ENCODE data around the gene OR10V1.

The OR10V1 gene, protein sequence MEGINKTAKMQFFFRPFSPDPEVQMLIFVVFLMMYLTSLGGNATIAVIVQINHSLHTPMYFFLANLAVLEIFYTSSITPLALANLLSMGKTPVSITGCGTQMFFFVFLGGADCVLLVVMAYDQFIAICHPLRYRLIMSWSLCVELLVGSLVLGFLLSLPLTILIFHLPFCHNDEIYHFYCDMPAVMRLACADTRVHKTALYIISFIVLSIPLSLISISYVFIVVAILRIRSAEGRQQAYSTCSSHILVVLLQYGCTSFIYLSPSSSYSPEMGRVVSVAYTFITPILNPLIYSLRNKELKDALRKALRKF

DNA sequence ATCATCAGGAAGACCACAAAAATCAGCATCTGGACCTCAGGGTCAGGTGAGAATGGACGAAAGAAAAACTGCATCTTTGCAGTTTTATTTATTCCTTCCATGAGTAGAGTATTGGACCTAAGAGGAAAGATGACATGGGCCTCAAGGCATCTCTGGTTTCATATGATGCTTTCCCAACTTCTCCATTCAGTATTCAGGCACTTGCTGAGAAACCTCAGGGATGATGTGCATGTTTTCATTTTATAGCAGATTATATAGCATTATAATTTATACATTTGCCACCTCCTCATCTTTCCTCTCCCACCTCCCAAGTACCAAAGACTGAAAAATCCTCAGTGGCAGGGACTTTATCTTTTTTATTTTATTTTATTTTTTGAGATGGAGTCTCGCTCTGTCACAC, at the start of gene OR10V1:
TSS of gene OR10V1 (minus strand) at position 101 of the 400 bp plus-strand sequence. CDS start at position 101, 0 bp downstream.
- DNase-seq: no peak

DNA sequence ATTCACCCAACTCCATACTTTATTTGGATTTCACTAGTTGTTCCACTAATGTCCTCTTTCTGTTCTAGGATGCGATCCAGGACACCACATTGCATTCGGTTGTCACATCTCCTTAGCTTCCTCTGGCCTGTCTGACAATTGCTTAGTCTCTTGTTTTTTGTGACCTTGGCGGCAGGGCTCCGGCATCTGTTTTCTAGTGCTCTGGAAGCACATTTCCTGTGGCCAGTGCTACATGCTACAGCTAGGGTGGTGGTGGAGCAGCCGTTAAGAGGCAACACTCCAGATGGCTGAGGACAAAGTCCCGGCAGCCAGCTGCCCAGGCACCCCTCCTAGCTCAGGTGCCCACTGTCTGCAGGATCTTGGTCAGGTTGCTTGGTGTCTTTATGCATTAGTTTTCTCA, 48.3 kb upstream of the OR10V1 start:
- no peak for DNase-seq

GRCh38 chr11:59760771-59761170, 47.1 kb upstream of the OR10V1 start:
- DNase-seq: no peak

DNA sequence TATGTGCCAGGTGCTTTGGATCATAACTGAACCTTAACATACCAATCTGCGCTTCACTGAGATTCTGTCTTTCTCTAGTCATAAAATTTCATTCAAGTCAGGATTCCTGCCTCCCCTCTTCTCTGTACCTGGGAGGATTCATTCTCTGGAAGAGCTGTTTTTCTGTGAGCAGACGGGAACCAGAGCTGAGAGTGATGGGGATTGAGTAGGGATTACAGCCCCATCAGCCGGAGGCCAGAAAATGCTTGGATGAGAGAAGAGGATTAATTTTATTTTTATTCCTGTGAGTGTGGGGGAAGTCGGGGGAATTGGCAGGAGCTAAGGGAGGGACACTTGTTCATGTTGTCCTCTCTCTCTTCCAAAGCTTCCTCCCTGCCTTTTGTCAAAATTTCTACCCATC, 46.3 kb upstream of the OR10V1 start:
- no peak for DNase-seq

DNA sequence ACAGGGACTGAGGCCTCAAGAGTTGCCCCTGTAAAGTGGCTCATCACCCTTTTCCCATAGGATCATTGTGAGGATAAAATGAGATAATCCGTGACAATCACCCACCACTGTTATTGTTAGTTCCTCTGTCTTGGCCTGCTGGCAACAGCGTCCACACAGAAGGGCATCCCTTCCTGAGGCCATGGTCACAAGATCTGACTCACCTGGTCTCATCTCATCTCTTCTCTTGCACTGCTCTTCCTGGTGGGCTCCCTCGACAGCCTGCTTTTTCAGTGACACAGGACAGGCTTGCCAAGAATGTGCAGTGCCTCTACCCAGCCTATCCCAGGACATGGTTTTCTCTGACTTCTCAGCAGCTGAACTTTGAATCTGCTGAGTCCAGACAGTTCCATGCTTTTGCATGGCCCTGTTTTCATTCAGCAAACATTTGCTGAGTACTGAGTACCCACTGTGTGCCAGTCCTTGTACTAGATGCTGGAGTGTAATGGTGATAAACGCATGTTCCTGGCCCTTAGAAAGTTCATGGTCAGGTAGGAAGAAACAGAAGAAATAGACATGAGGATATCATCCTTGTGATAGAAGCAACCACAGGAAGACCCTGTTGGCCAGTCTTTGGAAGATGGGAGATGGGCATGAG, 44.9 kb upstream of the OR10V1 start:
- no peak for DNase-seq

DNA sequence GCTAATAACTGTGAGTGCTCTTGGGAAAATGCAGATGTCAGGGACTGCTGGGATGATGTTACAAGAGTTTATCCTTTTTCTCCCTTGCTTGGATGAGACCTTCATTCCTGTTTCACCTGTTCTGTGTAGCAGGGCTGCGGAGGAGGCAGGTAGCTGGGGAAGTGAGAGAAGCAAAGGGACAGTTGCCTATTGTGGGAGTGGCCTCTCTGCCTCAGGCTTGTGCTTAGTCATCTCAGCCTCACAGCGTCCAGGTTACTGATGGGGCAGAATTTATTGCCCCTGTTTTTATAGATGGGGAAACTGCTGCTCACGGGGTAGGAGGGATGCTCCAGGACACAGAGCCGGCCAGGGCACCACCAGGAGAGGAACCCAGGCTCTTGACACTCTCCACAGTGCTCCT, 43.2 kb upstream of the OR10V1 start:
- DNase-seq: peak; percentile 58

- DNase-seq: peak; percentile 53
Observed at GRCh38 chr11:59756558-59756840, 42.9 kb upstream of the OR10V1 start.

DNA sequence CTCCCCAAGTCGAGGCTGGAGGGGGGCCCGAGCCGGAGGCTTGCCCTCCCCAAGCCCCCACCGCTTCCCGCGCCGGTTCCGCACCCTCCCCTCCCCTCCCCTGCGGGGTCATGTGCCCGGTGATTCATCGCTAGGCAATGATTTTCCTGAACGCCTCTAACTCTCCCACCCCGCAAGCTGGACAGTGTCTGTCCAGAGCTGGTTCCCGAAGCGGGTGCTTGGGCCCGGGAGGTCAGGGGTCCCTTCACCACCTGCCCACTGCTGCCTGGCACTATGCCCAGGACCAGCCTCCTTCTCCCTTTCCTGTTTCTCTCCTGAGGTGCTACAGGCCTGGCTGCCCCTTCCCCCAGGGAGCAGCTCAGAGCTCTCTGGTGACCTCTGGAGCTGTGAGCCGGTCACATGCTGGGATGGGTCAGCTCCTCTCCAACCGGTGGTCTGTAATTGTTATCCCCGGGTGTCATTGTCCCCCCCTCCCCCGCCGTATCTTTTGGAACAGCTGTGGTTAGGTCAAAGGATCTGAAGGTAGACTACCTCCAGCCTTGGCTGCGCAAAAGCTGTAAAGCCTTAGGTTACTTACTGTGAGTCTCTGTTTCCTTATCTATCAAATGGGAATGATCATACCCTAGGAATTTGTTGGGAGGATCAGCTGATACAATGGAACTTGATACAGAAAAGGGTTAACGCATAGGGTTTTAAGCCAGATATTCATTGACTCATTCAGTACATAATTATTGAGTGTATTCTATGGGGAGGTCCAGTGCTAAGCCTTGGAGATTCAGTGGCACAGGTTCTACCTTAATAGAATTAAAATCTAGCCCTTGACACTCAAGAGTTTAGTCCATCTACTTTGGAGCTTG, 42.3 kb upstream of the OR10V1 start:
- DNase-seq: peak; percentile 95

GRCh38 chr11:59754859-59755700, 41.4 kb upstream of the OR10V1 start, which contains the start of gene STX3:
Gene STX3, plus strand, starts transcription at chr11:59755376. Its CDS starts 230 bp downstream, at chr11:59755606.
- DNase-seq: peak; percentile 76

GRCh38 chr11:59754494-59754858, 40.8 kb upstream of the OR10V1 start:
- DNase-seq: peak; percentile 20

DNA sequence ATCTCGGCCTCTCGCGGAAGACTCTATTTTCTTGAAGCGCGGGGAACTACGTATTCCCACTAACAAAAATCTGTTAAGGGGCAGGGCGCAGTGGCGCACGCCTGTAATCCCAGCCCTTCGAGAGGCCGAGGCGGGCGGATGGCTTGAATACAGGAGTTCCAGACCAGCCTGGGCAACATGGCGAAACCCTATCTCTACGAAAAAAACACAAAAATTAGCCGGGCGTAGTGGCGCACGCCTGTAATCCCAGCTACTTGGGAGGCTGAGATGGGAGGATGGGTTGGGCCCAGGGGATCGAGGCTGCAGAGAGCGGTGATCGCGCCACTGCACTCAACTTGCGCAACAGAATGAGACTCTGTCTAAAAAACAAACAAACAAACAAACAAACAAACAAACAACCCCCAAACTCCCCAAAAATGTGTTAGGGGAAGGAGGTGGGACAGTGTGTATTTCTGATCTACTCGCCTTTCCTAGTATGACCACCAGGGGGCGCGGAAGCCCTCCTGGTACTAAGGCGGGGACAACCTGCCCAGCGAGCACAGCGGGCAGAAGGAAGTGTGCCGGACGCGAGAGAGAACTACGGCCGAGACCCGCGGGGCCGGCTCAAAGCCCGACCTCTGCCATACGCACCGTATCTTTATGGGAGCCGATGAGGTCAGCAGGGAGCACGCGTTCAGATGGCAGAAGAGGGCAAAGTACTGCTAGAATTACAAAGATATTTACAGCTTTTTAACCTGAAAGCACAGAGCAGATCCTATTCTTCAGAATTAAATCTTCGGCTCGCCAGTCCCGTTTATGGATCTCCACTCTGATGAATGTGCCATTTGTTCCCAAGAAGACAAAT, 40.2 kb upstream of the OR10V1 start:
- peak; percentile 74 for DNase-seq

DNA sequence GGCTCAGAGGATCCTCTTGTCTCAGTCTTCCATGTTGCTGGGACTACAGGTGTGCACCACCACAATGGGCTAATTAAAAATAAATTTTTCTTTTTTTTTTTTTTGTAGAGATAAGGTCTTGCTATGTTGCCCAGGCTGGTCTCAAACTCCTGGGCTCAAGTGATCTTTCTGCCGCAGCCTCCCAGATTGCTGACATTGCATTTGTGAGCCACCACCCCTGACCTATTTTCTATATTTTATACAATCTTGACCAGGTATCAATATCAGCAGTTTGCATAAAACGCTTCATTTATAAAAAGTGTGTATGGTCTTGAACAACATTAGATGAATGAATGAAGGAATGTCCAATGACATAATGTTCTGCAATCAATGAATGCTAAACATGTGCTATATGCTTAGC, 32.5 kb upstream of the OR10V1 start:
- DNase-seq: no peak

DNA sequence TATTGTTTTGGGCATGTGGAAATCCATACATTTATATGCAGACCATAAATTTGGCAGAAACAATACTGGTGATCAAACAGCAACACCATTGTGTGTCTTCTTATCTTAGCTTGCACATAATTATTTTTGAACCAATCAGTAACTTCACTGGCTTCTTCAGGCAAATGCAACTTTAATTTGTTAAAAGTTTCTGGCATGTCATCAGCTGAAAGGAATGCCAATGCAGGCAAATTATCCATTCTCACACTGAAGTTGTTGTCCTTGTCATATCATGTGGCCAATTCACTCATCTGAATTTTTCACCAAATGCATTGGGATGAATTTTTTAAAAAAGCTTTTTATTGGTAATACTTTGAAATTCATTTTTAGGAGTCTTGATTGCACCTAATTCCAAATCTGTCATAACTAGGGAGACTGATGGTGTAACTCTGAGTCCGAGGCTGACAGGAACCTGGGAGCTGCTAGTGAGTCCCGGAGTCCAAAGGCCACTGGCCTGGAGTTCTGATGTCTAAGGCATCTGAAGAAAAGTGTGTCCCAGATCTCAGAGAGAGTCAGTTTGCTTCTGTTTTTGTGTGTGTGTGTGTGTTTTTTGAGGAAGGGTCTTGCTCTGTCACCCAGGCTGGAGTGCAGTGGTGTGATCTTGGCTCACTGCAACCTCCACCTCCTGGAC, 17.4 kb upstream of the OR10V1 start:
- no peak for DNase-seq

- DNase-seq: no peak
Observed at GRCh38 chr11:59729834-59730233, 16.2 kb upstream of the OR10V1 start.

GRCh38 chr11:59728913-59729312, 15.3 kb upstream of the OR10V1 start:
- DNase-seq: no peak

- DNase-seq: no peak
Observed at GRCh38 chr11:59728154-59728553, 14.5 kb upstream of the OR10V1 start.

DNA sequence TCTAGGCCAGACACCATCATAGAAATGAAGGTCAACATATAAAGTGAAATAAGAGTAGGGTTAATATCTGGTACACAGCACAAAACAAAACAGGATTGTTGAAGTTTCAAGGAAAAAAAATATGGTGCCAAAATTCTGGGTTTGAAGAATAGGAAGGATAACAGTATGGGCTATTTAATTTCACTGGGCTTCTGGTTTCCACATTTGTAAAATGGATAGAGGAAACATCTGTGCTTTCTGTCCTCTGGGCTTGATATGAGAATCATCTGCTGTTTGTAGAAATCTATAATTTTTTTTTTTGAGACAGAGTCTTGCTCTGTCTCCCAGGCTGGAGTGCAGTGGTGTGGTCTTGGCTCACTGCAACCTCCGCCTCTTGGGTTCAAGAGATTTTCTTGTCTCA, 13.8 kb upstream of the OR10V1 start:
- DNase-seq: no peak

GRCh38 chr11:59724066-59724465, 10.4 kb upstream of the OR10V1 start:
- no peak for DNase-seq

DNA sequence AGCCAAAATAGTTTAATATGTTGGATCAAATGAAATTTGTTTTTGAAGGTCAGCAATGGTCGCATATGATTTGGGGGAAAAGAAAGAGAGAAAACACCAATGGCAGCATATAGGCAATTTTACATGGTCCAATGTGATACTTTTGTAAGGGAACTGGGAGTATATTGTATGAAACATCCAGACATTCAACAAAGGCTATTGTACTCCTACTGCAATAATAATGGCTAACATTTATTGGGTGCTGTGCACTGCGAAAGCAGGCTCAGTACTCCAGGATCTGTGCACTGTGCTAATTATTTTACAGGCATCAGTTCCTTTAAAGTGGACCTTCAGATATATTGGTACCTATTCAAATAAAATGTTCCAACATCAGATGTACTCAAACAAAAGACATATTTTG, 5.9 kb upstream of the OR10V1 start:
- no peak for DNase-seq

- DNase-seq: no peak
Observed at GRCh38 chr11:59716051-59716450, 2.4 kb upstream of the OR10V1 start.

DNA sequence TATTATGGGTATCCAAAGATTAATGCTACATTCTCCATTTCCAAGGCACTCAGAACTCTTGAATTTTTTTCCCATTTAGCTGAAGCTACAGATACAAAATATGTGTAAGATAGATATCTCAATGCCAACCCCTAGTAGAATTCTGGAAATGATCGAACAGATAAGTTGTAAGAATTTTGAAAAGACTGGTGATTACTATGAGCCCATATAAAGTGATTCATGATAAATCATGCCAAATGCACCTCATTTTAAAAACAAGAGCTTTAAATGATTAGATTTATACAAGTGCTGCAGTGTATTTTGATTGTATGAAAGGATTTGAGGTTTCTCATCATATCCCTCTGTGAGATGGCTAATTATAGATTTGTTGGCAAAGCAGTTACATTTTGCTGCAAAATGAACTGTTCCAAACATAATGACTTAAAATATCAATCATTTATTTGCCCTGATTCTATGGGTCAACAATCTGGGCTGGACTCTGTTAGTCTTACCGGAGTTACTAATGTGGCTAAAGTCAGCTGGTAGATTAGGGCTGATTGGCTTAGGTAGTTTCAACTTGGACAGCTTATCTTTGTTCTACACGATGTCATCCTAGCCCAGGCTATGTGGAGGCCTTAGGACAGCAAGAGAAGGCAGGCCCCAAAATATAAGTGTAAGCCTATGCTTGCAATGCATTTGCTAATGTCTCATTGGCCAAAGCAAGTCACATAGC, 3.4 kb downstream of the OR10V1 start:
- DNase-seq: peak; percentile 28
